Measurements from ENCODE around the gene TIPARP.

DNA sequence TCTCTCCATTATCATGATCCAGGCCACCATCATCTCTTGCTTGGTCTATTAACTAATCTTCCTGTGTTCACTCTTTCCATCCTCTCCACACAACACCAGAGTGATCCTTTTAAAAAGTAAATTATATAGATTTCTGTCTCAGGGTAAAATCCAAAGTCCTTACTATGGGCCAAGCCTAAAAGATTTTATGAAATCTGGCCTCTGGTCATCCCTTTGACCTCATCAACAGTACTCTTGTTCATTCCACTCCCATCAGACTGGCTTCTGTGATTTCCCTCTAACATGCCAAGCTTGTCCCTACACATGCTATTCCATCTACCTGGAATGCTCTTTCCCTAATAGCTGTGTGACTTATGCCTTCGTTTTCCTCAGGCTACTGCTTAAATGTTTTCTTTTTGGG lies 8.3 kb upstream of the TIPARP start:
- TF ChIP-seq GATA2 (IDR thresholded peaks at IDR 0.05; ENCODE audit: low read depth, low read length) (no peak), GATA3 (IDR thresholded peaks at IDR 0.05; ENCODE audit: low read depth, low read length) (no peak)
